SK-N-SH (cell line): ENCODE results near the gene KIAA2012. TPM values are rescaled to one million over a fixed set of nuclear protein-coding genes. Genes with fewer than 3 reads are reported as not detected.

Source experiments
- CTCF ChIA-PET: fragments of 300-600, 350-600 bp; formaldehyde crosslinking; extraction: SDS; loops from one replicate; lab custom pipeline; 2021; lab: Yijun Ruan, JAX
- POLR2A ChIA-PET: fragments of 350-600 bp; sonication (Branson Sonifier 250); formaldehyde crosslinking; extraction: SDS; loops from one replicate; lab custom pipeline; 2020; ENCODE audit warnings: antibody characterized with exemption, inconsistent platforms; lab: Yijun Ruan, JAX
- DNase-seq: peaks from one replicate; pipeline ENCODE4 v3.0.0; 2012
- H2AFZ ChIP-seq: fragments of 200-600 bp; sonication (generic); 2 replicates; pipeline ENCODE4 v1.8.1; 2016; ENCODE audit warnings: antibody characterized with exemption, mild to moderate bottlenecking, low read depth
- H3F3A ChIP-seq: fragments of 200-600 bp; sonication (generic); replicated peaks from 2 replicates; pipeline ENCODE3; 2016; ENCODE audit warnings: antibody characterized with exemption, mild to moderate bottlenecking; ENCODE audit not compliant: insufficient read depth
- H3K27ac ChIP-seq, 2 experiments: fragments of 200-500 bp in 1 of 2; fragments of 200-600 bp in 1 of 2; sonication (Bioruptor generic) in 1 of 2; sonication (generic), shearing (Covaris generic) in 1 of 2; 2 replicates each; pipeline versions ENCODE4 v1.5.1 to v1.6.1; 2014 to 2016; ENCODE audit warnings: low read depth in 2 of 2, inconsistent platforms in 1 of 2, low read length in 1 of 2, mild to moderate bottlenecking in 1 of 2, mixed read lengths in 1 of 2
- H3K27me3 ChIP-seq: fragments of 200-600 bp; sonication (generic), shearing (Covaris generic); 2 replicates; pipeline ENCODE4 v1.6.1; 2016; ENCODE audit warnings: mixed run types; ENCODE audit not compliant: insufficient read depth
- H3K36me3 ChIP-seq, 2 experiments: fragments of 200-500 bp in 1 of 2; fragments of 200-600 bp in 1 of 2; sonication (Bioruptor generic) in 1 of 2; sonication (generic) in 1 of 2; replicated peaks in 1 of 2; 2 replicates each; pipeline versions ENCODE3 to v1.5.1; 2014 to 2016; ENCODE audit warnings: low read length in 1 of 2, mild to moderate bottlenecking in 1 of 2; ENCODE audit not compliant: insufficient read depth in 2 of 2, control insufficient read depth in 1 of 2
- H3K4me1 ChIP-seq, 2 experiments: fragments of 200-500 bp in 1 of 2; fragments of 200-600 bp in 1 of 2; sonication (Bioruptor generic) in 1 of 2; sonication (generic), shearing (Covaris generic) in 1 of 2; 2 replicates each; pipeline versions ENCODE4 v1.5.1 to v1.6.1; 2014 to 2016; ENCODE audit warnings: low read depth in 1 of 2, low read length in 1 of 2, mixed run types in 1 of 2; ENCODE audit not compliant: insufficient read depth in 2 of 2, control insufficient read depth in 1 of 2
- H3K4me2 ChIP-seq: fragments of 200-600 bp; sonication (generic), shearing (Covaris generic); 2 replicates; pipeline ENCODE4 v1.6.1; 2017; ENCODE audit warnings: mixed run types
- H3K4me3 ChIP-seq, 2 experiments: fragments of 200-500 bp in 1 of 2; fragments of 200-600 bp in 1 of 2; sonication (Bioruptor generic) in 1 of 2; sonication (generic), shearing (Covaris generic) in 1 of 2; 2 replicates each; pipeline versions ENCODE4 v1.5.1 to v1.8.1; 2014 to 2016; ENCODE audit warnings: low read depth in 2 of 2, inconsistent platforms in 1 of 2, low read length in 1 of 2, mild to moderate bottlenecking in 1 of 2, mixed read lengths in 1 of 2, moderate library complexity in 1 of 2
- H3K79me2 ChIP-seq: fragments of 200-600 bp; sonication (generic); 2 replicates; pipeline ENCODE4 v1.8.1; 2017; ENCODE audit warnings: mild to moderate bottlenecking; ENCODE audit not compliant: insufficient read depth
- H3K9ac ChIP-seq: fragments of 200-600 bp; sonication (generic); 2 replicates; pipeline ENCODE4 v1.6.1; 2017; ENCODE audit warnings: mixed run types
- H3K9me2 ChIP-seq: fragments of 200-600 bp; sonication (generic); 2 replicates; pipeline ENCODE4 v1.6.1; 2017; ENCODE audit warnings: mixed run types
- H3K9me3 ChIP-seq: fragments of 200-600 bp; sonication (generic); 2 replicates; pipeline ENCODE4 v1.6.1; 2017; ENCODE audit warnings: mixed run types, mild to moderate bottlenecking, moderate library complexity
- H4K20me1 ChIP-seq: fragments of 200-600 bp; sonication (generic); 2 replicates; pipeline ENCODE4 v1.6.1; 2017; ENCODE audit warnings: mild to moderate bottlenecking, mixed run types; ENCODE audit not compliant: insufficient read depth
- CHD2 ChIP-seq: fragments of 150-350 bp; IDR thresholded peaks from 2 replicates; pipeline ENCODE4 v1.6.1; 2018; ENCODE audit warnings: low read length; ENCODE audit not compliant: partially characterized antibody
- EP300 ChIP-seq, 2 experiments: IDR thresholded peaks; 2 replicates each; pipeline versions ENCODE4 v1.4.0 to v1.6.1; 2012; ENCODE audit warnings: borderline replicate concordance in 1 of 2, low read depth in 1 of 2, low read length in 1 of 2
- EZH2phosphoT487 ChIP-seq: fragments of 200-600 bp; sonication (generic); IDR thresholded peaks from 2 replicates; pipeline ENCODE4 v1.6.1; 2017; ENCODE audit warnings: low read depth, mixed run types, mild to moderate bottlenecking, antibody characterized with exemption, moderate library complexity, borderline replicate concordance
- GABPA ChIP-seq: IDR thresholded peaks from 2 replicates; pipeline ENCODE4 v1.4.0; 2012; ENCODE audit warnings: low read depth, mild to moderate bottlenecking
- GATA2 ChIP-seq: sonication (generic); formaldehyde crosslinking; IDR thresholded peaks from 2 replicates; pipeline ENCODE4 v1.5.0; 2020; ENCODE audit warnings: mild to moderate bottlenecking, missing genetic modification reagents
- MXI1 ChIP-seq: IDR thresholded peaks from 2 replicates; pipeline ENCODE4 v1.6.1; 2012; ENCODE audit warnings: mild to moderate bottlenecking, low read depth, low read length, improper control_type of control experiment
- NFIC ChIP-seq: IDR thresholded peaks from 2 replicates; pipeline ENCODE4 v1.4.0; 2012; ENCODE audit warnings: borderline replicate concordance
- POLR2AphosphoS5 ChIP-seq: IDR thresholded peaks from 2 replicates; pipeline ENCODE4 v1.6.1; 2012; ENCODE audit warnings: low read depth, low read length
- RCOR1 ChIP-seq: fragments of 150-350 bp; IDR thresholded peaks from 2 replicates; pipeline ENCODE4 v1.6.1; 2017; ENCODE audit warnings: antibody characterized with exemption, low read length
- TAF1 ChIP-seq: IDR thresholded peaks from 2 replicates; pipeline ENCODE4 v1.6.1; 2012; ENCODE audit warnings: low read depth, mild to moderate bottlenecking, low read length, moderate library complexity, borderline replicate concordance
- TEAD4 ChIP-seq: IDR thresholded peaks from 2 replicates; pipeline ENCODE4 v1.4.0; 2012; ENCODE audit warnings: mild to moderate bottlenecking, borderline replicate concordance; ENCODE audit not compliant: insufficient read depth
- YY1 ChIP-seq: IDR thresholded peaks from 2 replicates; pipeline ENCODE4 v1.4.0; 2012; ENCODE audit warnings: low read depth, mild to moderate bottlenecking
- WGBS: methylation state at CpG from one replicate; pipeline ENCODE4 v1.1.6; 2017; ENCODE audit warnings: low lambda C conversion rate; 5-methylcytosine and 5-hydroxymethylcytosine counted together
- polyA plus RNA-seq, 3 experiments: library from polyadenylated mRNA; depleted of rRNA; stranded (reverse); fragments of >200 nt; gene quantifications; 2 replicates each; pipeline ENCODE4 v1.2.3, GENCODE V29; 2012
- TF ChIP-seq, protein P1 (sequence below): IDR thresholded peaks from 2 replicates; pipeline ENCODE4 v1.6.1; 2012; ENCODE audit warnings: mild to moderate bottlenecking, low read depth, low read length, moderate library complexity
- TF ChIP-seq, protein P2 (sequence below): IDR thresholded peaks from 2 replicates; pipeline ENCODE4 v1.4.0; 2012; ENCODE audit warnings: low read depth, borderline replicate concordance
- TF ChIP-seq, protein P3 (sequence below): IDR thresholded peaks from 2 replicates; pipeline ENCODE4 v1.4.0; 2012; ENCODE audit warnings: low read depth
- TF ChIP-seq, protein P4 (sequence below): fragments of 150-350 bp; IDR thresholded peaks from 2 replicates; pipeline ENCODE4 v1.6.1; 2017; ENCODE audit warnings: antibody characterized with exemption, low read length, low read depth, borderline replicate concordance

KIAA2012 gene
- polyA plus RNA-seq, 1 of the 3 experiments (the other 2 are of a cell fraction), result 0.07 TPM

DNA sequence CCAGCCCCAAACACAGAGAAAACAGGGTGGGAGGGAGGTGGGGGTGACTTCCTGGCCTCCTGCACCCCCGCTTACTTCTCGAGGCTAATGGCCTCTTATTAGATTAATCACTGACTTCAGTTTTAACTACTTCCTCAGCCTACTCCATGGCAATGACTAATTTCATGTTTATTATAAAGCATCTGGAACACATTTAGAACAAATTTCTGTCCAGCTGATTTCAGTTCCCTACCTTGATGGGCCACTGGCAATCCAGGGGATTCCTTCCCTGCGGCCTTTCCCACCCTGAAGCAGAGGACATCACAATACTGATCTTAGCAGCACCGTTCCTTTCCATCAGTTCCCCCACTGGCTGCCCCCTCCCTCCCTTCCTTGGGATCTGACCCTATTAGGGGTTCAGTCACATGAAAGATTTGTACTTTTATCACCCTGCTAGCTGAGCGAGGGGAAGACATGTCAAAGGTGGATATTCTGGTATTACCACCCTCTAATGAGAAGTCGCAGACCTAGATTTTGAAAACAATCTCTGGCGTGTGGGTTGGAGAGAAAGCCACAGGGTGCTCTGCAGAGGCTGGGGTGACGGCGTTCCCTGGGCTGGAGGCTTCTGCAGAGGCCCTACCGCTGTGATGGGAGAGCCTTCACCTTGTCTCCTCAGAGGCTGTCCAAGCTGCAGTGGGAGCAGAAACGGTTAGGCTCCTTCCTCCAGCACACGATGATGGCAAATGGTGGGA lies 67.6 kb downstream of the KIAA2012 start (continued):
- TF ChIP-seq RCOR1, result peak; percentile 64
- TF ChIP-seq YY1, result no peak
- no peak for TF ChIP-seq GATA2 (CRISPR knock-in tag)
- TF ChIP-seq EP300 (IDR thresholded peaks at IDR 0.05; ENCODE audit: borderline replicate concordance in 1 of 2, low read depth in 1 of 2, low read length in 1 of 2), result peak; percentile 62 to 68; a peak in 2 of 4 replicates
- peak; percentile 7; the same call in 1 of the 2 replicates for TF ChIP-seq NFIC
- TF ChIP-seq, protein P1, sequence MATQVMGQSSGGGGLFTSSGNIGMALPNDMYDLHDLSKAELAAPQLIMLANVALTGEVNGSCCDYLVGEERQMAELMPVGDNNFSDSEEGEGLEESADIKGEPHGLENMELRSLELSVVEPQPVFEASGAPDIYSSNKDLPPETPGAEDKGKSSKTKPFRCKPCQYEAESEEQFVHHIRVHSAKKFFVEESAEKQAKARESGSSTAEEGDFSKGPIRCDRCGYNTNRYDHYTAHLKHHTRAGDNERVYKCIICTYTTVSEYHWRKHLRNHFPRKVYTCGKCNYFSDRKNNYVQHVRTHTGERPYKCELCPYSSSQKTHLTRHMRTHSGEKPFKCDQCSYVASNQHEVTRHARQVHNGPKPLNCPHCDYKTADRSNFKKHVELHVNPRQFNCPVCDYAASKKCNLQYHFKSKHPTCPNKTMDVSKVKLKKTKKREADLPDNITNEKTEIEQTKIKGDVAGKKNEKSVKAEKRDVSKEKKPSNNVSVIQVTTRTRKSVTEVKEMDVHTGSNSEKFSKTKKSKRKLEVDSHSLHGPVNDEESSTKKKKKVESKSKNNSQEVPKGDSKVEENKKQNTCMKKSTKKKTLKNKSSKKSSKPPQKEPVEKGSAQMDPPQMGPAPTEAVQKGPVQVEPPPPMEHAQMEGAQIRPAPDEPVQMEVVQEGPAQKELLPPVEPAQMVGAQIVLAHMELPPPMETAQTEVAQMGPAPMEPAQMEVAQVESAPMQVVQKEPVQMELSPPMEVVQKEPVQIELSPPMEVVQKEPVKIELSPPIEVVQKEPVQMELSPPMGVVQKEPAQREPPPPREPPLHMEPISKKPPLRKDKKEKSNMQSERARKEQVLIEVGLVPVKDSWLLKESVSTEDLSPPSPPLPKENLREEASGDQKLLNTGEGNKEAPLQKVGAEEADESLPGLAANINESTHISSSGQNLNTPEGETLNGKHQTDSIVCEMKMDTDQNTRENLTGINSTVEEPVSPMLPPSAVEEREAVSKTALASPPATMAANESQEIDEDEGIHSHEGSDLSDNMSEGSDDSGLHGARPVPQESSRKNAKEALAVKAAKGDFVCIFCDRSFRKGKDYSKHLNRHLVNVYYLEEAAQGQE, result no peak
- TF ChIP-seq, protein P2, sequence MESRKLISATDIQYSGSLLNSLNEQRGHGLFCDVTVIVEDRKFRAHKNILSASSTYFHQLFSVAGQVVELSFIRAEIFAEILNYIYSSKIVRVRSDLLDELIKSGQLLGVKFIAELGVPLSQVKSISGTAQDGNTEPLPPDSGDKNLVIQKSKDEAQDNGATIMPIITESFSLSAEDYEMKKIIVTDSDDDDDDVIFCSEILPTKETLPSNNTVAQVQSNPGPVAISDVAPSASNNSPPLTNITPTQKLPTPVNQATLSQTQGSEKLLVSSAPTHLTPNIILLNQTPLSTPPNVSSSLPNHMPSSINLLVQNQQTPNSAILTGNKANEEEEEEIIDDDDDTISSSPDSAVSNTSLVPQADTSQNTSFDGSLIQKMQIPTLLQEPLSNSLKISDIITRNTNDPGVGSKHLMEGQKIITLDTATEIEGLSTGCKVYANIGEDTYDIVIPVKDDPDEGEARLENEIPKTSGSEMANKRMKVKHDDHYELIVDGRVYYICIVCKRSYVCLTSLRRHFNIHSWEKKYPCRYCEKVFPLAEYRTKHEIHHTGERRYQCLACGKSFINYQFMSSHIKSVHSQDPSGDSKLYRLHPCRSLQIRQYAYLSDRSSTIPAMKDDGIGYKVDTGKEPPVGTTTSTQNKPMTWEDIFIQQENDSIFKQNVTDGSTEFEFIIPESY, result no peak

DNA sequence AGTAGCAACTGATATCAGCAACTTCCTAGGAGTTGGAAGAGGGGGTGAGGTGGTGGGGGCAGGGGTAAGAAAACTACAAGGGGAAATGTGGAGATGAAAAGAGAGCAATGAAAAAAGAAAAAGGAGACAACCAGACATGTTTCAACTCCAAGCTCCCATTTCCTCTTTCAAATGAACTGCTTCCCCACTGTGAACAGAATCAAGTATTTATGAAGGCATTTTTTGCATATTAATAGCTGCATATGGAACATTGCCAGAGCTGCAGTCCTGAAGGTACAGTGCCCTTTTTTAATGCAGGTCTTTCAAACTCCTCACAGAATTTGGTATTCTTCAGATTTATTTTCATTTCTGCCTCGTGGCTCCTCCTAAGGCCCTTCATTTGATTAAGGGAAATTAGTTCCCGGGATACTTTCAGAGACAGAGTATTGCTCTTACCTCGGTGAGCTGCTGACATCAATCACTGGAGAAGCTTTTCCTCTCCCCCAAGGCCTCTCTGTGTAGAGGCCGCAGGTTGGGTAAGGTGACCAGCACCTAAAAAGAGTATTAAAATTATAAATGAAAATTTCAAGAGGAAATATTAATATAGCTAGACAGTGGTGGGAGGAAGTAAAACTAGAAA lies 68.4 kb downstream of the KIAA2012 start:
- no peaks in the 10 kb centered on the region for H3F3A ChIP-seq
- no peak overlapping the region for H2AFZ ChIP-seq
- H3K9me2 ChIP-seq, result no peaks in the 10 kb centered on the region
- no peaks in the 10 kb centered on the region for H3K9me3 ChIP-seq
- WGBS, result 50% methylated on average over 4 of the region's 4 CpGs
- no peaks in the 10 kb centered on the region for H3K36me3 ChIP-seq
- POLR2A ChIA-PET, result no interaction called here
- H3K4me2 ChIP-seq, result 0 out of 2 replicates have a peak overlapping the region, but pooled peaks have one; percentile 51
- no peak for DNase-seq
- CTCF ChIA-PET, result interaction anchor here (1.1 to 1.7 kb wide), 3 partner anchors 17 to 299 kb away, joined by 3 to 4 read pairs (median 3); no protein-coding TSS in a partner anchor
- no peaks in the 10 kb centered on the region for H3K79me2 ChIP-seq
- H3K4me1 ChIP-seq, result peaks cover 19 to 20% of the 10 kb centered on the region in 2 experiments
- no peak overlapping the region for H3K9ac ChIP-seq
- H3K4me3 ChIP-seq, result no peak overlapping the region
- peak overlapping the region; percentile 54 to 82; a peak in 3 of 4 replicates for H3K27ac ChIP-seq
- no peaks in the 10 kb centered on the region for H4K20me1 ChIP-seq
- no peaks in the 10 kb centered on the region for H3K27me3 ChIP-seq
- TF ChIP-seq, protein P3, sequence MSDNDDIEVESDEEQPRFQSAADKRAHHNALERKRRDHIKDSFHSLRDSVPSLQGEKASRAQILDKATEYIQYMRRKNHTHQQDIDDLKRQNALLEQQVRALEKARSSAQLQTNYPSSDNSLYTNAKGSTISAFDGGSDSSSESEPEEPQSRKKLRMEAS, result no peak
- TF ChIP-seq GABPA, result no peak
- TF ChIP-seq TAF1, result no peak
- no peak for TF ChIP-seq TEAD4
- no peak for TF ChIP-seq CHD2
- TF ChIP-seq, protein P4, sequence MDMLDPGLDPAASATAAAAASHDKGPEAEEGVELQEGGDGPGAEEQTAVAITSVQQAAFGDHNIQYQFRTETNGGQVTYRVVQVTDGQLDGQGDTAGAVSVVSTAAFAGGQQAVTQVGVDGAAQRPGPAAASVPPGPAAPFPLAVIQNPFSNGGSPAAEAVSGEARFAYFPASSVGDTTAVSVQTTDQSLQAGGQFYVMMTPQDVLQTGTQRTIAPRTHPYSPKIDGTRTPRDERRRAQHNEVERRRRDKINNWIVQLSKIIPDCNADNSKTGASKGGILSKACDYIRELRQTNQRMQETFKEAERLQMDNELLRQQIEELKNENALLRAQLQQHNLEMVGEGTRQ, result no peak
- TF ChIP-seq, protein P1, result no peak
- TF ChIP-seq MXI1, result no peak
- TF ChIP-seq EZH2phosphoT487, result no peak
- TF ChIP-seq POLR2AphosphoS5, result no peak
